Activated T-helper 2 cell treated with anti-CD3 and anti-CD28 coated beads, Interferon-gamma antibody, Interleukin-2, Interleukin-4, amounts not matched to agents 10 μg/mL and 5 μg/mL and 100 μg/mL, durations not matched to agents 14 hours and 24 hours and 36 hours (primary cell): ENCODE data around the gene ABCA6. TPM values are rescaled to one million over a fixed set of nuclear protein-coding genes. Genes with fewer than 3 reads are reported as not detected.

Experiments used
- DNase-seq: peaks from one replicate; pipeline ENCODE4 v3.0.0; 2021; ENCODE audit warnings: low spot score
- H3K27ac Mint-ChIP-seq: one replicate; pipeline ENCODE4 v1.8.0; 2021; ENCODE audit warnings: mixed read lengths
- H3K27me3 Mint-ChIP-seq: one replicate; pipeline ENCODE4 v1.8.0; 2021; ENCODE audit warnings: low read depth, mixed read lengths
- H3K36me3 Mint-ChIP-seq: one replicate; pipeline ENCODE4 v1.8.0; 2021; ENCODE audit warnings: low read depth, mixed read lengths
- H3K4me1 Mint-ChIP-seq: one replicate; pipeline ENCODE4 v1.8.0; 2021; ENCODE audit warnings: low read depth, mixed read lengths
- H3K4me3 Mint-ChIP-seq: one replicate; pipeline ENCODE4 v1.8.0; 2021; ENCODE audit warnings: low read depth, mild to moderate bottlenecking, moderate library complexity, mixed read lengths
- H3K9me3 Mint-ChIP-seq: one replicate; pipeline ENCODE4 v1.8.0; 2021; ENCODE audit warnings: mixed read lengths
- intact Hi-C: fragments of 100-400 bp; cut with micrococcal nuclease; formaldehyde crosslinking; loops from one replicate; pipeline ENCODE4 v1.15.1; 2023
- total RNA-seq: library from RNA; stranded (reverse); gene quantifications from 2 replicates; pipeline ENCODE4 v1.2.3, GENCODE V29; 2022

ABCA6 gene
- total RNA-seq, 1 donor from 2014 or later: not detected

DNA sequence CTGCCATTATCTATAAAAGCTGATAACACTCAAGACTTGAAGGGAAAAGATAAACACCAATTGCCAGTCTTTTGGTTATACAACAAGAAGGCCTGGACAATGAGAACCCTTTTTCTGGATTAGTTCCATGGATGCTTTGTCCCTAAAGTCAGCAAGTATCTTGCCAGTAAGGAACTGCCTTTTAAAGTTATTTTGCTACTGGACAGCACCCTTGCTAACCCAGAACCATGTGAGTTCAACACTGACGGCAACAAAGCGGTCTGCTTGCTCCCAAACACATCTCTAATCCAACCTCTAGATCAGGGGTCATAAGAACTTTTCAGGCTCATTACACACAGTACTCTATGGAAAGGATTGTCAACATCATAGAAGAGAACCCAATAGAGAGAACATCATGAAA is 25.3 kb upstream of the ABCA6 start:
- Mint-ChIP-seq H3K9me3 (no peaks in the 10 kb centered on the region), H3K4me3 (no peak overlapping the region), H3K36me3 (no peaks in the 10 kb centered on the region), H3K27me3 (no peaks in the 10 kb centered on the region), H3K27ac (no peak overlapping the region), H3K4me1 (no peaks in the 10 kb centered on the region)
- no peak for DNase-seq
- intact Hi-C loops: no loop called here

DNA sequence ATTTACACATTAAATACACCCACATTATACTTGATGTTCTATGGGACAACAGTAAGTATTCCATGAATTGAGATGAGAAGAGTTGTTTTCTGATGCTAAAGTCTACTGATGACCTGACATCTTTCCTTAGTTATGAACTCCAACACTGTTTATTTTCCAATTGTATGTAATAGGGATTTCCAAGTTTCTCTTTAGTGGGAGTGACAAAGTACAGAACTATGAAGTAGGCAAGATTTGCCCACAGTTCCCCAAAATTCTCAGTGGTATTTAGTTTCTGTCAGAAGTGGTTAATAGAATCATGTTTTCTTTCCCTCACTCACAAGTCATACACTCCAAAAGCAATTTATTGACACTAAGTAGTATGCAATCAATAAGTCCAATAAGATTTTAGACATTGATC is 22.5 kb upstream of the ABCA6 start:
- intact Hi-C loops: no loop called here
- H3K4me1 Mint-ChIP-seq: no peaks in the 10 kb centered on the region
- H3K4me3 Mint-ChIP-seq: no peak overlapping the region
- H3K27me3 Mint-ChIP-seq: no peaks in the 10 kb centered on the region
- DNase-seq: no peak
- H3K36me3 Mint-ChIP-seq: no peaks in the 10 kb centered on the region
- no peak overlapping the region for H3K27ac Mint-ChIP-seq
- H3K9me3 Mint-ChIP-seq: no peaks in the 10 kb centered on the region

- H3K27me3 Mint-ChIP-seq: no peaks in the 10 kb centered on the region
- H3K36me3 Mint-ChIP-seq: no peaks in the 10 kb centered on the region
- no peaks in the 10 kb centered on the region for H3K9me3 Mint-ChIP-seq
- no peaks in the 10 kb centered on the region for H3K4me1 Mint-ChIP-seq
- intact Hi-C loops: no loop called here
- H3K4me3 Mint-ChIP-seq: no peak overlapping the region
- H3K27ac Mint-ChIP-seq: no peak overlapping the region
- DNase-seq: no peak
These were observed 17.7 kb upstream of the ABCA6 start for GRCh38 chr17:69159418-69159817.

GRCh38 chr17:69154267-69154666 is 12.6 kb upstream of the ABCA6 start:
- intact Hi-C loops: no loop called here
- no peak overlapping the region for H3K27ac Mint-ChIP-seq
- no peak for DNase-seq
- no peak overlapping the region for H3K4me3 Mint-ChIP-seq
- no peaks in the 10 kb centered on the region for H3K36me3 Mint-ChIP-seq
- no peaks in the 10 kb centered on the region for H3K9me3 Mint-ChIP-seq
- no peaks in the 10 kb centered on the region for H3K27me3 Mint-ChIP-seq
- H3K4me1 Mint-ChIP-seq: no peaks in the 10 kb centered on the region

GRCh38 chr17:69150333-69150732 is 8.6 kb upstream of the ABCA6 start:
- H3K9me3 Mint-ChIP-seq: no peaks in the 10 kb centered on the region
- DNase-seq: no peak
- H3K4me1 Mint-ChIP-seq: no peaks in the 10 kb centered on the region
- no peak overlapping the region for H3K27ac Mint-ChIP-seq
- intact Hi-C loops: no loop called here
- H3K4me3 Mint-ChIP-seq: no peak overlapping the region
- H3K27me3 Mint-ChIP-seq: no peaks in the 10 kb centered on the region
- no peaks in the 10 kb centered on the region for H3K36me3 Mint-ChIP-seq

DNA sequence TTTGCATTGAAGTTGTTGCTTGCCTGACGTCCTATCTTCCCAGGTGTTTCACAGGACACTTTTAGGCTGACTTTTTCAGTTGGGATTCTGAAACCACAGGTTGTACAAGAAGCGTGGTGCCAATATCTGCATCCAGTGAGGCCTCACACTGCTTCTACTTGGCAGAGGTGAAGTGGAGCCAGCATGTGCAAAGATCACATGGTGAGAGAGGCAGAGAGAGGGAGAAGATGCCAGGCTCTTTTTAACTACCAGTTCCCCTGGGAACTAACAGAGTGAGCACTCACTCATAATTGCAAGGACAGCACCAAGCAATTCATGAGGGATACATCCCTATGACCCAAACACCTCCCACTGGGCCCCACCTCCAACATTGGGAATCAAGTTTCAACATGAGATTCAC is 5.8 kb upstream of the ABCA6 start:
- H3K4me1 Mint-ChIP-seq: no peaks in the 10 kb centered on the region
- no peaks in the 10 kb centered on the region for H3K27me3 Mint-ChIP-seq
- no peak overlapping the region for H3K27ac Mint-ChIP-seq
- H3K9me3 Mint-ChIP-seq: no peaks in the 10 kb centered on the region
- intact Hi-C loops: no loop called here
- DNase-seq: no peak
- no peak overlapping the region for H3K4me3 Mint-ChIP-seq
- H3K36me3 Mint-ChIP-seq: no peaks in the 10 kb centered on the region

DNA sequence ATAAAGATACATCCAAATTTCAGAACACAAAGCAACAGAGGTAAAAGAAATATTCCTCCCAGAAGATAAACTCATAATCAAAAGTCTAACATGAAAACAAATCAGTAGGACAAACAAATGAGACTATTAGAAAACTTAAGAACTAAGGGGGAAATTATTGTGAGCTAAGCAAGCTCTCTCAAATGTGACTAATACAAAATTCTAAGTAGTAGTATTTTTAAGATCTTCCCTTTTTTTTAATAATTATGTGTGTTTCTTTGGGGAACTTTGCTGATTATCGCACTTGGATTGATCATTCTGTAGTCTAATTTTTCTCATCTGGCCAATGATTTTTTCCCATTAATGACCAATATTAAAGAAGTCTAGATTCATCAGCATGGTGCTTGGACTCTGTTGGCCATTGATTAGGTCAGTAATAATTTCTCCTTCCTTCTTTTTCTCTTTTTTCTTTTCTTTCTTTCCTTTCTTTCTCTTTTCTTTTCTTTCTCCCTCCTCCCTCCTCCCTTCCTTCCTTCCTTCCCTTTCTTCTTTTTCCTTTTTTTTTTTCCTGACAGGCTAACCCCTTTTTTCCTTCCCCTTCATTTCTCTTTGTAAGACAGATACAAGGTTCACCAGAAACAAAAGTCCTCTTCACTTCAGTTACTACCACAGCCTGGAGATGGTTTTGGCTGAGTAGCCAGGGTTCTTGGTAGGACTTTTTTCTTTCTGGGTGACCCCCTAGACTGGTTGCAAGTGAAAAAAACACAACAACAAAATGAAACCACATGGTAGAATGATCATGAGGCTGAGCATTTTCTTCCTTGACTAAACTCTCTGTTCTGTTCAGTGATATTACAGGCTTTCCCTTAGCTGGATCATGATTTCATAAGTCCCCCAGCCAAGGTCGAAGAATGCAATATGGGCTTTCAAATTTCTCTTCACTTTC is 2.9 kb upstream of the ABCA6 start:
- no peak for DNase-seq
- intact Hi-C loops: no loop called here
- Mint-ChIP-seq H3K4me3 (no peak overlapping the region), H3K9me3 (no peaks in the 10 kb centered on the region), H3K36me3 (no peaks in the 10 kb centered on the region), H3K4me1 (no peaks in the 10 kb centered on the region), H3K27ac (no peak overlapping the region), H3K27me3 (no peaks in the 10 kb centered on the region)

DNA sequence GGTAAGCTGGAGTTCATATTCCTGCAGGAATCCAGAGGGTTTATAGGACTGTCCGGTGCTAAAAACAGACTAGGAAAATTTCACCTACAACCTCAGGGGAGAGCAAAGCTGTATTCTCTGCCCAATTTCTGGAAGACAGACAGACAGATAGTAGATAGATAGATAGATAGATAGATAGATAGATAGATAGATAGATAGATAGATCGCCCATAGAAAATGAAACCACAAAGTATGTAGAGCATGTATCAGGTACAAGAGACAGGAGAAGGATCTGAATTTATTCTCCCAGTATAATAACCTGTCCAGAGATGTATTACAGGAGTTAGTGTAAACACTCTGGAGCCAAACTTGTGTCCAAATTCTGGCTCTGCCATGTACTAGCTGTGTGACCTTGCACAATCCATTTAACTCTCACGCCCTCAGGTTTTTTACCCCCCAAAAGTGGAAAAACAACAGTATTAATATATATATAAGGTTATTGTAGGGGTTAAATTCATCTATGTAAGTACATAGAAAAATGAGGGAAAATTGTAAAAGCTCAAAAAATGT is 2.1 kb upstream of the ABCA6 start:
- Mint-ChIP-seq H3K27ac (no peak overlapping the region), H3K36me3 (no peaks in the 10 kb centered on the region), H3K4me3 (no peak overlapping the region), H3K9me3 (no peaks in the 10 kb centered on the region), H3K4me1 (no peaks in the 10 kb centered on the region), H3K27me3 (no peaks in the 10 kb centered on the region)
- DNase-seq: no peak
- intact Hi-C loops: no loop called here

- H3K4me1 Mint-ChIP-seq: no peaks in the 10 kb centered on the region
- no peak overlapping the region for H3K4me3 Mint-ChIP-seq
- no peak for DNase-seq
- no peaks in the 10 kb centered on the region for H3K36me3 Mint-ChIP-seq
- no peaks in the 10 kb centered on the region for H3K9me3 Mint-ChIP-seq
- no peak overlapping the region for H3K27ac Mint-ChIP-seq
- intact Hi-C loops: no loop called here
- H3K27me3 Mint-ChIP-seq: no peaks in the 10 kb centered on the region
These were observed 1.5 kb upstream of the ABCA6 start for GRCh38 chr17:69143151-69143550.

DNA sequence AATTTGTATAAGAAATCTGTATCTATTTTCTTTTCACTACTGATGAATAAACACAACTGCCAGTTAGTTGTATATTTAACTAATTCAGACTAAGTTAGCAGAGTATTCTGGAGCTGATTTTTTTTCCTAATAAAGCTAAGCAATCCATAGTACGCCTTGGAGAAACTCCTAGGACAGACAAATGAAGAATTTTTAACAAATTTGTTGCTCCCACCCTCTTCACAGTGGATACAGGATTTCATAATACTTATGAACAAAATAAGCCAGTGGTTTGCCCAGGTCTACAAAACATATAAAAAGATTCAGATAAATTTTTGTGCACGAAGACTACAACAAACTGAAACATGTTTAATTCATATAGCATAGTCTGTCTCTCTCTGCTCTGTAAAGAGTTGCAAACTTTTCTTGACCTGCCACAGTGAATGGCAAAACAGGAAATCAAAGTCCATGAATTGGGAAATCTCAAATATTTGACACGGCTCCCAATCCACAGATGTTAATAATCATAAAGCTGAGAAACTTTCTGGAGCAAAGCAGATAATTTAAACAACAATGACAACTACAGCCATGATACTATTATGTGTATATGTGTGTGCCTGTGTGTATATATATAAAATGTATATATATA is 594 bp upstream of the ABCA6 start:
- intact Hi-C loops: no loop called here
- no peak overlapping the region for H3K4me3 Mint-ChIP-seq
- no peaks in the 10 kb centered on the region for H3K4me1 Mint-ChIP-seq
- no peak for DNase-seq
- no peaks in the 10 kb centered on the region for H3K27me3 Mint-ChIP-seq
- H3K9me3 Mint-ChIP-seq: no peaks in the 10 kb centered on the region
- no peaks in the 10 kb centered on the region for H3K36me3 Mint-ChIP-seq
- no peak overlapping the region for H3K27ac Mint-ChIP-seq

- intact Hi-C loops: no loop called here
- DNase-seq: no peak
- no peaks in the 10 kb centered on the region for H3K4me1 Mint-ChIP-seq
- H3K27ac Mint-ChIP-seq: no peak overlapping the region
- no peaks in the 10 kb centered on the region for H3K9me3 Mint-ChIP-seq
- H3K36me3 Mint-ChIP-seq: no peaks in the 10 kb centered on the region
- H3K4me3 Mint-ChIP-seq: no peak overlapping the region
- H3K27me3 Mint-ChIP-seq: no peaks in the 10 kb centered on the region
These were observed 7.6 kb downstream of the ABCA6 start for GRCh38 chr17:69134112-69134511.

DNA sequence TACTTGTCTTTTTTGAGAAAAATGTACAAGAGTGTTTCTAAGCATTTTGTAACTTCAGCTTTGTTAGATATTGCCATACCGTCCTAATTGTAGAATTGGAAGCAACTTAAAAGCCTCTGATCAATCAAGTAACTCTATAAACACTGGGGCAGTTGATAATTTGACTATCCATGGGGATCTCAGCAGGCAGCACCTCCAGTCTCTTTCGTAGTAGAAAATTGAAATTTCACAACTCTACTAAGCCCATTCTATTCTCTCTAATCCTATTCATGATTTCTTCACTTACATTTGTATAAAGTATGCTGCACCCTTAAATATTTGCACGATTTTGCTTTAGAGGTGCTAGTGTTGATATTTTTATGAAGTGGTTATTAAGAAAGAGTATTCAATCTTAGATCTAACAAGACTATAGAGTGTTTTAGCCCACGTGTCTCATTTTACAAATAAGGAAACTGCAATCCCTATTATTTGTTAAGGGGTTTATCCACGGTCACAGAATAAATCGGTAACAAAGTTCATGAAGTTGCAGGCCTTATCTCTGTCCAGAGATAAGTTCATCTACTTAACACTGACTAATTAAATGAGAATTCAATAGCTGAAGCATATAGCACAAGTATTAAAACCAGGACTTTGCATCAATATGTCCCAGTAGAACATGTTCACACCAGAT is 10.9 kb downstream of the ABCA6 start:
- no peak for DNase-seq
- no peaks in the 10 kb centered on the region for H3K36me3 Mint-ChIP-seq
- no peak overlapping the region for H3K4me3 Mint-ChIP-seq
- H3K27me3 Mint-ChIP-seq: no peaks in the 10 kb centered on the region
- H3K9me3 Mint-ChIP-seq: no peaks in the 10 kb centered on the region
- no peak overlapping the region for H3K27ac Mint-ChIP-seq
- H3K4me1 Mint-ChIP-seq: no peaks in the 10 kb centered on the region
- intact Hi-C loops: no loop called here

DNA sequence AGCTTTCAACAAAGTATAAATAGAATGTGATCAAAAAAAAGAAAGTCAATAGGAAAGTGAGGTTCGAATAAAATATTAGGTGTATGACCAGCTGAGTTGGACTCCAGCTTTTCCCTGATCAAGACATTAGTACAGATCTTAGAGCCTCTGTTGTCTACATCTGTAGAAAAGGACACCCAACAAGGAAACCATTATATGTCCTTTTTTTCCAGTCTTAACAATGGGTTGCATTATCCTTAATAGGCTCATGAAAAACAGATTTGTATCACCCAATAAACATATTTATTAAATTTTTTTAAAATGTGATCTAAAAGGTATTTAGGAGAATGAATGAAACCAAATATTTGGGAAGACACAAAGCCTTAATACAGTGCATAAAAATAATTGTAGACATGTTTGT is 18.1 kb downstream of the ABCA6 start:
- intact Hi-C loops: no loop called here
- H3K4me1 Mint-ChIP-seq: no peaks in the 10 kb centered on the region
- no peak overlapping the region for H3K27ac Mint-ChIP-seq
- H3K27me3 Mint-ChIP-seq: no peaks in the 10 kb centered on the region
- DNase-seq: no peak
- H3K9me3 Mint-ChIP-seq: no peaks in the 10 kb centered on the region
- no peaks in the 10 kb centered on the region for H3K36me3 Mint-ChIP-seq
- H3K4me3 Mint-ChIP-seq: no peak overlapping the region
